NCI-H2227 (cell line): ENCODE measurements around the gene MAN2B1.
A peak's percentile ranks its signal among the peaks of the same experiment; 100 is the strongest.
"Not testable (repeated sequence)": the region's sequence is repeated elsewhere in the genome, so short reads cannot be mapped to it uniquely, and the experiment has no call there.

Experiments
- DNase-seq: peaks from one replicate; lab custom pipeline; 2025; ENCODE audit not compliant: unreplicated experiment; lab: John Stamatoyannopoulos, UW

Gene MAN2B1

GRCh38 chr19:12666265-12667048 lies at the start of gene MAN2B1, which contains the start of gene WDR83:
MAN2B1 (minus strand) TSS chr19:12666742; CDS start chr19:12666701, 41 bp downstream.
WDR83 (plus strand) TSS chr19:12666807; CDS start chr19:12669791, 2,984 bp downstream.
- DNase-seq: peak; percentile 84

- no peak for DNase-seq
Measured at GRCh38 chr19:12715929-12716328, 49.4 kb upstream of the MAN2B1 start.

- no peak for DNase-seq
Measured at GRCh38 chr19:12715102-12715501, 48.6 kb upstream of the MAN2B1 start.

GRCh38 chr19:12713304-12713703 lies 46.8 kb upstream of the MAN2B1 start:
- not testable (repeated sequence) for DNase-seq

- DNase-seq: not testable (repeated sequence)
Measured at GRCh38 chr19:12712077-12712476, 45.5 kb upstream of the MAN2B1 start.

- no peak for DNase-seq
Measured at GRCh38 chr19:12711187-12711586, 44.6 kb upstream of the MAN2B1 start.

- no peak for DNase-seq
Measured at GRCh38 chr19:12708641-12709040, 42.1 kb upstream of the MAN2B1 start.

- no peak for DNase-seq
Measured at GRCh38 chr19:12706332-12706718, 39.8 kb upstream of the MAN2B1 start.

- no peak for DNase-seq
Measured at GRCh38 chr19:12705654-12706331, 39.3 kb upstream of the MAN2B1 start.

GRCh38 chr19:12705169-12705568 lies 38.6 kb upstream of the MAN2B1 start:
- no peak for DNase-seq

GRCh38 chr19:12703046-12703445 lies 36.5 kb upstream of the MAN2B1 start:
- peak; percentile 62 for DNase-seq

- no peak for DNase-seq
Measured at GRCh38 chr19:12701596-12702282, 35.2 kb upstream of the MAN2B1 start.

GRCh38 chr19:12698138-12698537 lies 31.6 kb upstream of the MAN2B1 start:
- DNase-seq: no peak

GRCh38 chr19:12697425-12697824 lies 30.9 kb upstream of the MAN2B1 start:
- not testable (repeated sequence) for DNase-seq

GRCh38 chr19:12696366-12697335 lies 30.1 kb upstream of the MAN2B1 start, which contains the start of gene FBXW9:
FBXW9 (minus strand) TSS chr19:12696631; CDS start chr19:12696581, 50 bp downstream.
- peak; percentile 94 for DNase-seq

GRCh38 chr19:12695997-12696365 lies 29.4 kb upstream of the MAN2B1 start:
- no peak for DNase-seq

- DNase-seq: no peak
Measured at GRCh38 chr19:12695514-12695913, 29.0 kb upstream of the MAN2B1 start.

- no peak for DNase-seq
Measured at GRCh38 chr19:12695096-12695495, 28.6 kb upstream of the MAN2B1 start.

GRCh38 chr19:12694641-12695040 lies 28.1 kb upstream of the MAN2B1 start:
- DNase-seq: no peak

- DNase-seq: no peak
Measured at GRCh38 chr19:12692960-12693359, 26.4 kb upstream of the MAN2B1 start.
